Right forelimb (tissue), 1 donor: ENCODE results near the gene RGS17.
"Not testable (repeated sequence)": the region's sequence is repeated elsewhere in the genome, so short reads cannot be mapped to it uniquely, and the experiment has no call there.

ENCODE experiments used
- DNase-seq: peaks from one replicate; pipeline ENCODE4 v3.0.0-alpha.2; 2018

RGS17 gene

GRCh38 chr6:153123801-153124200 lies 7.3 kb downstream of the RGS17 start:
- DNase-seq, result no peak

- no peak for DNase-seq
Measured at GRCh38 chr6:153121311-153121710, 9.8 kb downstream of the RGS17 start.

GRCh38 chr6:153117986-153118879 lies 12.8 kb downstream of the RGS17 start:
- no peak for DNase-seq

GRCh38 chr6:153111082-153111481 lies 20.0 kb downstream of the RGS17 start:
- not testable (repeated sequence) for DNase-seq

- not testable (repeated sequence) for DNase-seq
Measured at GRCh38 chr6:153110612-153111011, 20.5 kb downstream of the RGS17 start.

GRCh38 chr6:153108315-153108714 lies 22.8 kb downstream of the RGS17 start:
- DNase-seq, result no peak

- DNase-seq, result no peak
Measured at GRCh38 chr6:153106021-153106420, 25.1 kb downstream of the RGS17 start.

GRCh38 chr6:153104220-153104619 lies 26.9 kb downstream of the RGS17 start:
- no peak for DNase-seq

GRCh38 chr6:153103319-153103655 lies 27.8 kb downstream of the RGS17 start:
- DNase-seq, result no peak

- DNase-seq, result no peak
Measured at GRCh38 chr6:153102605-153103318, 28.3 kb downstream of the RGS17 start.

GRCh38 chr6:153101461-153101860 lies 29.6 kb downstream of the RGS17 start:
- DNase-seq, result no peak

GRCh38 chr6:153099636-153100035 lies 31.4 kb downstream of the RGS17 start:
- DNase-seq, result no peak

GRCh38 chr6:153096792-153097191 lies 34.3 kb downstream of the RGS17 start:
- DNase-seq, result no peak

- no peak for DNase-seq
Measured at GRCh38 chr6:153096031-153096430, 35.1 kb downstream of the RGS17 start.

GRCh38 chr6:153092082-153093013 lies 38.7 kb downstream of the RGS17 start:
- no peak for DNase-seq

GRCh38 chr6:153090241-153090930 lies 40.7 kb downstream of the RGS17 start:
- no peak for DNase-seq

- DNase-seq, result no peak
Measured at GRCh38 chr6:153088796-153089195, 42.3 kb downstream of the RGS17 start.

- DNase-seq, result no peak
Measured at GRCh38 chr6:153087436-153087835, 43.6 kb downstream of the RGS17 start.

- DNase-seq, result no peak
Measured at GRCh38 chr6:153086225-153086990, 44.7 kb downstream of the RGS17 start.

GRCh38 chr6:153085239-153085638 lies 45.8 kb downstream of the RGS17 start:
- no peak for DNase-seq

- no peak for DNase-seq
Measured at GRCh38 chr6:153084393-153084792, 46.7 kb downstream of the RGS17 start.

- DNase-seq, result no peak
Measured at GRCh38 chr6:153083869-153084268, 47.2 kb downstream of the RGS17 start.
